ENCODE measurements around the gene AUH. TPM values are rescaled to one million over a fixed set of nuclear protein-coding genes. Genes with fewer than 3 reads are reported as not detected.

Gene AUH
- total and polyA plus RNA-seq, 2 donors (not counting 1 experiment from before 2014, with no cell fraction given) = 5.2 to 29.1 TPM

- Histone ChIP-seq H3K4me1 (ENCODE audit: control insufficient read depth in 2 of 2, insufficient read depth in 2 of 2, low read length in 2 of 2) (peaks cover 6 to 7% of the 10 kb centered on the region in 2 donors), H3K4me3 (ENCODE audit: control extremely low read depth in 1 of 5, extremely low read depth in 1 of 5, insufficient read depth in 1 of 5, low read depth in 2 of 5, low read length in 4 of 5) (no peak overlapping the region), H3K27me3 (replicated peaks in 1 of 4; ENCODE audit: control extremely low read depth in 1 of 4, control insufficient read depth in 3 of 4, insufficient read depth in 4 of 4, low read length in 3 of 4) (no peaks in the 10 kb centered on the region), H3K79me2 (ENCODE audit: control insufficient read depth, insufficient read depth, low read length) (no peaks in the 10 kb centered on the region), H3K9me3 (ENCODE audit: control extremely low read depth in 1 of 3, control insufficient read depth in 2 of 3, insufficient read depth in 1 of 3, low read length in 2 of 3) (no peaks in the 10 kb centered on the region), H4K20me1 (ENCODE audit: control insufficient read depth, insufficient read depth, low read length, poor library complexity, severe bottlenecking) (no peaks in the 10 kb centered on the region), H3K4me2 (replicated peaks; ENCODE audit: low read depth, low read length, poor library complexity, severe bottlenecking) (no peak overlapping the region), H3K27ac (ENCODE audit: low read length in 2 of 2) (no peak overlapping the region), H2AFZ (ENCODE audit: insufficient read depth, low read depth, low read length, poor library complexity, severe bottlenecking) (no peak overlapping the region), H3K36me3 (replicated peaks in 1 of 2; ENCODE audit: control extremely low read depth in 1 of 2, control insufficient read depth in 1 of 2, extremely low read depth in 1 of 2, insufficient read depth in 2 of 2, low read length in 1 of 2) (no peaks in the 10 kb centered on the region), H3K9ac (ENCODE audit: low read length) (no peak overlapping the region)
- Mint-ChIP-seq H3K27me3 (no peaks in the 10 kb centered on the region), H3K27ac (no peak overlapping the region), H3K4me1 (peaks cover 10% of the 10 kb centered on the region), H3K9me3 (ENCODE audit: insufficient read depth) (no peaks in the 10 kb centered on the region), H3K4me3 (no peak overlapping the region)
- ChIA-PET CTCF (interaction anchor here (2.1 kb wide), 1 partner anchor 9 kb away, joined by 6 read pairs; no protein-coding TSS in a partner anchor), POLR2A (no interaction called here)
- intact Hi-C loops (cut with micrococcal nuclease) = no loop called here
- ATAC-seq (ENCODE audit: low read depth) (no peak), DNase-seq (no peak)
- 100% methylated on average over 2 of the region's 2 CpGs for WGBS (ENCODE audit: insufficient coverage)
- TF ChIP-seq CTCF (IDR thresholded peaks at IDR 0.05) (no peak), EZH2 (IDR thresholded peaks at IDR 0.05; ENCODE audit: borderline replicate concordance, insufficient read depth, low read depth, low read length, poor library complexity, severe bottlenecking) (no peak)
Measured at GRCh38 chr9:91247278-91247677, 114.4 kb downstream of the AUH start.

- H3K36me3 ChIP-seq (replicated peaks in 1 of 2; ENCODE audit: control extremely low read depth in 1 of 2, control insufficient read depth in 1 of 2, extremely low read depth in 1 of 2, insufficient read depth in 2 of 2, low read length in 1 of 2) = no peaks in the 10 kb centered on the region
- ATAC-seq (ENCODE audit: low read depth) (no peak), DNase-seq (no peak)
- H3K27ac ChIP-seq (ENCODE audit: low read length in 2 of 2) = no peak overlapping the region
- intact Hi-C loops (cut with micrococcal nuclease) = no loop called here
- H3K9me3 ChIP-seq (ENCODE audit: control extremely low read depth in 1 of 3, control insufficient read depth in 2 of 3, insufficient read depth in 1 of 3, low read length in 2 of 3) = no peaks in the 10 kb centered on the region
- Mint-ChIP-seq H3K4me3 (no peak overlapping the region), H3K27me3 (no peaks in the 10 kb centered on the region), H3K27ac (no peak overlapping the region), H3K9me3 (ENCODE audit: insufficient read depth) (no peaks in the 10 kb centered on the region), H3K4me1 (peaks cover 10% of the 10 kb centered on the region)
- H3K4me3 ChIP-seq (ENCODE audit: control extremely low read depth in 1 of 5, extremely low read depth in 1 of 5, insufficient read depth in 1 of 5, low read depth in 2 of 5, low read length in 4 of 5) = no peak overlapping the region
- ChIA-PET CTCF (interaction anchor here (2.1 kb wide), 1 partner anchor 10 kb away, joined by 6 read pairs; no protein-coding TSS in a partner anchor), POLR2A (no interaction called here)
- H3K27me3 ChIP-seq (replicated peaks in 1 of 4; ENCODE audit: control extremely low read depth in 1 of 4, control insufficient read depth in 3 of 4, insufficient read depth in 4 of 4, low read length in 3 of 4) = no peaks in the 10 kb centered on the region
- no peaks in the 10 kb centered on the region for H4K20me1 ChIP-seq (ENCODE audit: control insufficient read depth, insufficient read depth, low read length, poor library complexity, severe bottlenecking)
- H3K4me1 ChIP-seq (ENCODE audit: control insufficient read depth in 2 of 2, insufficient read depth in 2 of 2, low read length in 2 of 2) = peaks cover 6 to 7% of the 10 kb centered on the region in 2 donors
- H2AFZ ChIP-seq (ENCODE audit: insufficient read depth, low read depth, low read length, poor library complexity, severe bottlenecking) = no peak overlapping the region
- no peak overlapping the region for H3K9ac ChIP-seq (ENCODE audit: low read length)
- TF ChIP-seq EZH2 (IDR thresholded peaks at IDR 0.05; ENCODE audit: borderline replicate concordance, insufficient read depth, low read depth, low read length, poor library complexity, severe bottlenecking) (no peak), CTCF (IDR thresholded peaks at IDR 0.05) (no peak)
- no peaks in the 10 kb centered on the region for H3K79me2 ChIP-seq (ENCODE audit: control insufficient read depth, insufficient read depth, low read length)
- no peak overlapping the region for H3K4me2 ChIP-seq (replicated peaks; ENCODE audit: low read depth, low read length, poor library complexity, severe bottlenecking)
- 100% methylated on average over 5 of the region's 5 CpGs for WGBS (ENCODE audit: insufficient coverage)
Measured at GRCh38 chr9:91246846-91247245, 114.9 kb downstream of the AUH start.

Data from B cell (primary cell).